Heart left ventricle (tissue), 16 donors: ENCODE data around the gene MAGEA8. TPM values are rescaled to one million over a fixed set of nuclear protein-coding genes. Genes with fewer than 3 reads are reported as not detected.

ENCODE experiments used
- ATAC-seq, 4 donors: fragments of 200-7000 bp; cut with Tn5 transposase; one replicate each; pipeline ENCODE4 v1.9.1; 2020 to 2022; ENCODE audit warnings: moderate library complexity in 4 of 4, mild to moderate bottlenecking in 3 of 4, moderate number of reproducible peaks in 1 of 4
- DNase-seq, 5 donors: peaks; one replicate each; pipeline ENCODE4 v3.0.0-alpha.2; 2020
- H3K27ac ChIP-seq, 12 donors: fragments of 200-600 bp; sonication (generic) in 4 of 12; one replicate each; pipeline versions ENCODE4 v1.5.0 to v1.8.0; 2016 to 2022; ENCODE audit warnings: mild to moderate bottlenecking in 2 of 12
- H3K27me3 ChIP-seq, 9 donors: fragments of 200-600 bp; sonication (generic) in 2 of 9; one replicate each; pipeline versions ENCODE4 v1.5.1 to v1.8.0; 2016 to 2022; ENCODE audit warnings: mild to moderate bottlenecking in 3 of 9
- H3K36me3 ChIP-seq, 9 donors: fragments of 200-600 bp; sonication (generic) in 2 of 9; one replicate each; pipeline versions ENCODE4 v1.5.0 to v1.8.0; 2018 to 2022; ENCODE audit warnings: mild to moderate bottlenecking in 2 of 9
- H3K4me1 ChIP-seq, 12 donors: fragments of 200-600 bp; sonication (generic) in 4 of 12; one replicate each; pipeline versions ENCODE4 v1.5.0 to v1.8.0; 2016 to 2022; ENCODE audit warnings: mild to moderate bottlenecking in 3 of 12
- H3K4me3 ChIP-seq, 12 donors: fragments of 200-600 bp; sonication (generic) in 4 of 12; one replicate each; pipeline versions ENCODE4 v1.5.0 to v1.8.0; 2017 to 2022; ENCODE audit warnings: mild to moderate bottlenecking in 9 of 12, moderate library complexity in 4 of 12
- H3K9me3 ChIP-seq, 12 donors: fragments of 200-600 bp; sonication (generic) in 4 of 12; one replicate each; pipeline versions ENCODE4 v1.5.0 to v1.8.0; 2016 to 2022; ENCODE audit warnings: mild to moderate bottlenecking in 1 of 12
- POLR2A ChIP-seq, 2 donors: fragments of 450-650 bp; IDR thresholded peaks; one replicate each; pipeline ENCODE4 v1.6.1; 2017; ENCODE audit warnings: antibody characterized with exemption in 2 of 2, mild to moderate bottlenecking in 2 of 2, moderate library complexity in 2 of 2
- WGBS, 4 donors: extraction: QIAGEN DNeasy Blood & Tissue Kit in 2 of 4; methylation state at CpG; one replicate each; pipeline versions ENCODE4 v1.1.5 to v1.1.7; 2013 to 2018; 5-methylcytosine and 5-hydroxymethylcytosine counted together
- intact Hi-C, 10 donors: fragments of 100-400 bp; cut with DNase I; formaldehyde crosslinking; loops; one replicate each; pipeline versions ENCODE4 v1.11.1 to v1.14.2; 2022
- polyA plus RNA-seq, 2 donors: library from polyadenylated mRNA; stranded (reverse); fragments of 200-250 nt; gene quantifications; one replicate each; pipeline ENCODE4 v1.2.3, GENCODE V29; 2013
- total RNA-seq, 9 donors: library from RNA; depleted of rRNA in 2 of 9; stranded (reverse); fragments of >200 nt in 2 of 9; fragmentation: NEBNext Ultra II Directional in 3 of 9; extraction: Animal tissue kit (Norgen Biotek cat#: 25700) in 3 of 9; gene quantifications; one replicate each; pipeline versions ENCODE4 v1.1.0 to v1.2.4, GENCODE V29; 2016 to 2023
- TF ChIP-seq, protein P1 (sequence below), 12 donors: fragments of 200-600 bp; sonication (generic) in 4 of 12; IDR thresholded peaks; one replicate each; pipeline versions ENCODE4 v1.5.0 to v1.8.0; 2018 to 2022; ENCODE audit warnings: antibody characterized with exemption in 12 of 12, mild to moderate bottlenecking in 5 of 12
- donor health status: ischemic (EF 13 %, LVEDD 7.1; RV severe dilation, severe dysfunction).
- donor health status: healthy with polysubstance abuse.
- donor health status: DM: no; HTN: yes; CAD: no.
- donor health status: DM: no; HTN: no; CAD: no.
- donor health status: ischemic (EF 25% LVEDD 6.9; RV normal size, moderate dysfunction).
- donor health status: ischemic (EF 25% LVEDD 5.7; RV mildly dilated, moderate dysfunction).
- donor health status: healthy.
- donor health status: DM: yes; HTN: yes; CAD: no.
- donor health status: ischemic (EF 35%, LVEDD 5.7; RV mildly dilated, moderate dysfunction).
- donor health status: nonischemic (EF 11% LVEDD 7.7; RV severe dilation, severe dysfunction).
- donor health status: DM: yes; HTN: yes; CAD: no.
- donor health status: PGD.
- donor health status: ischemic (EF 29% LVEDD 5.4; RV normal size, mild dysfunction).
- donor health status: nonischemic (EF 23%, LVEDD 6.1; RV moderate dilation, normal function).

The MAGEA8 gene
- total and polyA plus RNA-seq, 11 donors = not detected

- Histone ChIP-seq H3K4me1 (no peaks in the 10 kb centered on the region), H3K36me3 (no peaks in the 10 kb centered on the region), H3K9me3 (no peaks in the 10 kb centered on the region), H3K4me3 (peak overlapping the region in 3 of 12 donors; percentile 4 to 30 (median 9)), H3K27me3 (no peaks in the 10 kb centered on the region), H3K27ac (no peak overlapping the region)
- TF ChIP-seq, protein P1, sequence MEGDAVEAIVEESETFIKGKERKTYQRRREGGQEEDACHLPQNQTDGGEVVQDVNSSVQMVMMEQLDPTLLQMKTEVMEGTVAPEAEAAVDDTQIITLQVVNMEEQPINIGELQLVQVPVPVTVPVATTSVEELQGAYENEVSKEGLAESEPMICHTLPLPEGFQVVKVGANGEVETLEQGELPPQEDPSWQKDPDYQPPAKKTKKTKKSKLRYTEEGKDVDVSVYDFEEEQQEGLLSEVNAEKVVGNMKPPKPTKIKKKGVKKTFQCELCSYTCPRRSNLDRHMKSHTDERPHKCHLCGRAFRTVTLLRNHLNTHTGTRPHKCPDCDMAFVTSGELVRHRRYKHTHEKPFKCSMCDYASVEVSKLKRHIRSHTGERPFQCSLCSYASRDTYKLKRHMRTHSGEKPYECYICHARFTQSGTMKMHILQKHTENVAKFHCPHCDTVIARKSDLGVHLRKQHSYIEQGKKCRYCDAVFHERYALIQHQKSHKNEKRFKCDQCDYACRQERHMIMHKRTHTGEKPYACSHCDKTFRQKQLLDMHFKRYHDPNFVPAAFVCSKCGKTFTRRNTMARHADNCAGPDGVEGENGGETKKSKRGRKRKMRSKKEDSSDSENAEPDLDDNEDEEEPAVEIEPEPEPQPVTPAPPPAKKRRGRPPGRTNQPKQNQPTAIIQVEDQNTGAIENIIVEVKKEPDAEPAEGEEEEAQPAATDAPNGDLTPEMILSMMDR (IDR thresholded peaks at IDR 0.05) = peak in 1 of 12 donors; percentile 9
- no peak for TF ChIP-seq POLR2A (IDR thresholded peaks at IDR 0.05)
- DNase-seq (no peak), ATAC-seq (no peak)
- 17 to 45% (median 25%) methylated on average over 6 of the region's 6 CpGs for WGBS, 4 donors
- intact Hi-C loops = no loop called here
Observed at GRCh38 chrX:149903889-149904748, 23.1 kb downstream of the MAGEA8 start.

DNA sequence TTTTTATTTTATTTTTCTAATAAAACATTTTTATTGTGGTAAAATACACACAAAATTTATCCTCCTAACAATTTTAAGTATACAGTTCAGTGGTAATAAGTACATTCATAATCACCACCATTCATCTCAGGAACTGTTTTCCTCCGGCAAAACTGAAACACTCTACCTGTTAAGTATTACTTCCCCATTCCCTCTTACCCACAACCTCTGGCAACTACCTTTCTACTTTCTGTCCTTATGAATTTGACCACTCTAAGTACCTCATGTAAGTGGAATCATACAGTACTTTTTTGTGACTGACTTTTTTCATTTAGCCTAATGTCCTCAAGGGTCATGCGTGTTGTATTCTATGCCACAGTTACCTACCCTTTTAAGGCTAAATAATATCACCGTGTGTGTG lies 27.3 kb downstream of the MAGEA8 start:
- intact Hi-C loops = no loop called here
- WGBS, 4 donors = 83 to 98% (median 93%) methylated on average over 3 of the region's 3 CpGs
- Histone ChIP-seq H3K4me3 (no peak overlapping the region), H3K36me3 (no peaks in the 10 kb centered on the region), H3K27me3 (no peaks in the 10 kb centered on the region), H3K27ac (no peak overlapping the region), H3K4me1 (no peaks in the 10 kb centered on the region), H3K9me3 (peaks cover 0 to 10% (median 0%) of the 10 kb centered on the region in 12 donors)
- ATAC-seq = no peak
- TF ChIP-seq, protein P1 (IDR thresholded peaks at IDR 0.05) = no peak
- no peak for TF ChIP-seq POLR2A (IDR thresholded peaks at IDR 0.05)
- DNase-seq = no peak

- intact Hi-C loops = no loop called here
- TF ChIP-seq, protein P1 (IDR thresholded peaks at IDR 0.05) = no peak
- no peak for TF ChIP-seq POLR2A (IDR thresholded peaks at IDR 0.05)
- ATAC-seq = no peak
- Histone ChIP-seq H3K27ac (no peak overlapping the region), H3K9me3 (peaks cover 0 to 12% (median 0%) of the 10 kb centered on the region in 12 donors), H3K4me3 (no peak overlapping the region), H3K27me3 (no peaks in the 10 kb centered on the region), H3K36me3 (no peaks in the 10 kb centered on the region), H3K4me1 (no peaks in the 10 kb centered on the region)
- no peak for DNase-seq
Observed at GRCh38 chrX:149908727-149909126, 27.7 kb downstream of the MAGEA8 start.

GRCh38 chrX:149909324-149910177 lies 28.6 kb downstream of the MAGEA8 start:
- WGBS, 4 donors = 75 to 99% (median 90%) methylated on average over 4 of the region's 4 CpGs
- H3K27ac ChIP-seq = no peak overlapping the region
- no peaks in the 10 kb centered on the region for H3K36me3 ChIP-seq
- no peak for ATAC-seq
- peaks cover 0 to 12% (median 0%) of the 10 kb centered on the region in 12 donors for H3K9me3 ChIP-seq
- peak in 1 of 5 donors; percentile 7 for DNase-seq
- no peaks in the 10 kb centered on the region for H3K4me1 ChIP-seq
- no peak overlapping the region for H3K4me3 ChIP-seq
- intact Hi-C loops = loop anchor here in 1 of 10 donors (10.0 kb wide), 1 partner anchor 365 kb away; the partner anchor contains the start of genes EOLA1 and HSFX3
- H3K27me3 ChIP-seq = no peaks in the 10 kb centered on the region
- no peak for TF ChIP-seq POLR2A (IDR thresholded peaks at IDR 0.05)
- TF ChIP-seq, protein P1 (IDR thresholded peaks at IDR 0.05) = no peak
